K562 (cell line): ENCODE results near the gene BCAN. TPM values are rescaled to one million over a fixed set of nuclear protein-coding genes. Genes with fewer than 3 reads are reported as not detected.

Source experiments
- ASH1L ChIP-seq: fragments of 450-650 bp; IDR thresholded peaks from 2 replicates; pipeline ENCODE4 v1.6.1; 2018; ENCODE audit warnings: borderline replicate concordance, mild to moderate bottlenecking, low read depth; ENCODE audit not compliant: partially characterized antibody
- CBFB ChIP-seq: sonication (generic); formaldehyde crosslinking; IDR thresholded peaks from 2 replicates; pipeline ENCODE4 v1.4.0; 2020; ENCODE audit warnings: mild to moderate bottlenecking, missing genetic modification reagents
- CLOCK ChIP-seq: fragments of 250-450 bp; sonication (Bioruptor Pico); IDR thresholded peaks from 2 replicates; pipeline ENCODE4 v1.4.0; 2020; ENCODE audit warnings: mild to moderate bottlenecking, moderate library complexity, borderline replicate concordance
- CREB1 ChIP-seq, 2 experiments: sonication (generic) in 1 of 2; formaldehyde crosslinking in 1 of 2; IDR thresholded peaks; 2 replicates each; pipeline versions ENCODE4 v1.6.1 to v1.8.0; 2012 to 2022; ENCODE audit warnings: inconsistent platforms in 1 of 2, mild to moderate bottlenecking in 1 of 2, missing genetic modification reagents in 1 of 2, moderate library complexity in 1 of 2
- CREB5 ChIP-seq: fragments of 250-450 bp; sonication (Bioruptor Pico); IDR thresholded peaks from 2 replicates; pipeline ENCODE4 v1.5.0; 2020; ENCODE audit warnings: mild to moderate bottlenecking
- DNMT1 ChIP-seq: fragments of 450-650 bp; IDR thresholded peaks from 2 replicates; pipeline ENCODE4 v1.6.1; 2016; ENCODE audit warnings: antibody characterized with exemption, mild to moderate bottlenecking
- E2F3 ChIP-seq: fragments of 250-450 bp; sonication (Bioruptor Pico); IDR thresholded peaks from 2 replicates; pipeline ENCODE4 v1.4.0; 2020; ENCODE audit warnings: mild to moderate bottlenecking
- ELK3 ChIP-seq: fragments of 450-650 bp; formaldehyde crosslinking; IDR thresholded peaks from 2 replicates; pipeline ENCODE4 v1.4.0; 2020; ENCODE audit warnings: mild to moderate bottlenecking
- ETS2 ChIP-seq: IDR thresholded peaks from 2 replicates; pipeline ENCODE4 v1.6.1; 2016; ENCODE audit warnings: borderline replicate concordance, missing genetic modification characterization, mild to moderate bottlenecking, moderate library complexity, missing compliant biosample characterization; ENCODE audit not compliant: poor library complexity, severe bottlenecking
- HDAC8 ChIP-seq: fragments of 450-650 bp; IDR thresholded peaks from 2 replicates; pipeline ENCODE4 v1.6.1; 2016; ENCODE audit warnings: mild to moderate bottlenecking, missing genetic modification characterization, moderate library complexity, missing compliant biosample characterization
- HNRNPL ChIP-seq: fragments of 200-400 bp; formaldehyde crosslinking; IDR thresholded peaks from 2 replicates; pipeline ENCODE4 v1.6.1; 2017; ENCODE audit warnings: low read depth, mild to moderate bottlenecking, low read length
- MXD1 ChIP-seq: fragments of 250-450 bp; sonication (Bioruptor Pico); IDR thresholded peaks from 2 replicates; pipeline ENCODE4 v1.8.0; 2021; ENCODE audit warnings: borderline replicate concordance, mild to moderate bottlenecking, moderate library complexity; ENCODE audit not compliant: poor library complexity, severe bottlenecking
- PHF20 ChIP-seq: fragments of 450-650 bp; IDR thresholded peaks from 2 replicates; pipeline ENCODE4 v1.6.1; 2018; ENCODE audit not compliant: partially characterized antibody
- POLR2B ChIP-seq: fragments of 450-650 bp; IDR thresholded peaks from 2 replicates; pipeline ENCODE4 v1.6.1; 2018; ENCODE audit warnings: low read depth; ENCODE audit not compliant: partially characterized antibody
- PRMT5 ChIP-seq: sonication (generic); formaldehyde crosslinking; IDR thresholded peaks from 2 replicates; pipeline ENCODE4 v1.5.0; 2020; ENCODE audit warnings: missing genetic modification reagents
- RAD21 ChIP-seq, 2 experiments: fragments of 250-450 bp in 1 of 2; fragments of 450-650 bp in 1 of 2; sonication (Bioruptor Pico) in 1 of 2; formaldehyde crosslinking in 1 of 2; IDR thresholded peaks in 1 of 2; conservative IDR thresholded peaks in 1 of 2; 2 replicates each; pipeline versions ENCODE4 v1.4.0 to v1.8.0; 2020 to 2022; ENCODE audit warnings: mild to moderate bottlenecking in 2 of 2, moderate library complexity in 1 of 2
- SREBF2 ChIP-seq: sonication (generic); formaldehyde crosslinking; IDR thresholded peaks from 2 replicates; pipeline ENCODE4 v1.4.0; 2020; ENCODE audit warnings: mild to moderate bottlenecking, missing genetic modification reagents
- TRIM25 ChIP-seq: fragments of 450-650 bp; IDR thresholded peaks from 2 replicates; pipeline ENCODE4 v1.7.0; 2016; ENCODE audit warnings: borderline replicate concordance
- ZEB2 ChIP-seq: fragments of 450-650 bp; IDR thresholded peaks from 2 replicates; pipeline ENCODE4 v1.6.1; 2016
- ZNF830 ChIP-seq: fragments of 250-450 bp; sonication (Bioruptor Pico); IDR thresholded peaks from 2 replicates; pipeline ENCODE4 v1.5.0; 2021; ENCODE audit warnings: mild to moderate bottlenecking
- polyA plus RNA-seq, 8 experiments: library from polyadenylated mRNA; depleted of rRNA in 4 of 8; stranded (reverse) in 5 of 8; unstranded in 3 of 8; fragments of >200 nt; fragmentation: Nextera tagmentation in 2 of 8; fragmentation: Illumina TruSeq in 1 of 8; extraction: Ambion mirVana in 2 of 8; extraction: Trizol in 1 of 8; gene quantifications; 2 replicates each; pipeline versions ENCODE4 v1.2.1 to v1.2.3, GENCODE V29; 2011 to 2014; ENCODE audit warnings: inconsistent platforms in 1 of 8, missing spikeins in 1 of 8
- total RNA-seq, 7 experiments: library from RNA; depleted of rRNA in 6 of 7; stranded (reverse); fragments of >200 nt in 6 of 7; fragmentation: Illumina TruSeq in 2 of 7; extraction: Trizol in 2 of 7; gene quantifications; 2 replicates each; pipeline versions ENCODE4 v1.2.1 to v1.2.3, GENCODE V29; 2011 to 2021; ENCODE audit warnings: low replicate concordance in 1 of 7

Gene BCAN
- total and polyA plus RNA-seq, 9 of the 15 experiments (the other 6 are each of a cell fraction or from before 2014, with no cell fraction given) = 0.04 to 0.33 (median 0.14) TPM; not detected in 5

GRCh38 chr1:156625436-156626078 is 16.4 kb upstream of the BCAN start (continued):
- no peak for TF ChIP-seq CLOCK (CRISPR knock-in tag)
- no peak for TF ChIP-seq SREBF2 (CRISPR knock-in tag)
- no peak for TF ChIP-seq ZNF830 (CRISPR knock-in tag)
- no peak for TF ChIP-seq ASH1L
- 0 out of 2 replicates have a peak, but pooled peaks have one; percentile 81 for TF ChIP-seq TRIM25
- TF ChIP-seq DNMT1 = no peak
- no peak for TF ChIP-seq CREB5 (CRISPR knock-in tag)
- TF ChIP-seq CBFB = no peak
- TF ChIP-seq ZEB2 = no peak
- no peak for TF ChIP-seq ELK3 (CRISPR knock-in tag)
- no peak for TF ChIP-seq E2F3
- no peak for TF ChIP-seq POLR2B
- TF ChIP-seq PHF20 = no peak
- 0 out of 2 replicates have a peak, but pooled peaks have one; percentile 53 for TF ChIP-seq HNRNPL
- no peak for TF ChIP-seq ETS2 (tag)
- no peak for TF ChIP-seq MXD1 (CRISPR knock-in tag)
- no peak for TF ChIP-seq PRMT5 (CRISPR knock-in tag)
- TF ChIP-seq HDAC8 (tag) = no peak
- no peak for TF ChIP-seq CREB1 (IDR thresholded peaks at IDR 0.05)
- no peak for TF ChIP-seq CREB1 (CRISPR knock-in tag; IDR thresholded peaks at IDR 0.05)
- TF ChIP-seq RAD21 (CRISPR knock-in tag; conservative IDR thresholded peaks at IDR 0.05 in 1 of 2, IDR thresholded peaks at IDR 0.05 in 1 of 2) = peak; percentile 59 to 76
